GM12878 (cell line): ENCODE measurements around the gene RNLS. TPM values are rescaled to one million over a fixed set of nuclear protein-coding genes. Genes with fewer than 3 reads are reported as not detected.

Experiments used
- polyA plus RNA-seq, 11 experiments: library from polyadenylated mRNA; depleted of rRNA in 4 of 11; unstranded in 6 of 11; stranded (reverse) in 5 of 11; fragments of >200 nt; fragmentation: Nextera tagmentation in 4 of 11; fragmentation: Illumina TruSeq in 1 of 11; extraction: Ambion mirVana in 4 of 11; extraction: Trizol in 1 of 11; gene quantifications; 1 replicate in 1 of 11; 2 replicates in 10 of 11; pipeline versions ENCODE4 v1.2.1 to v1.2.3, GENCODE V29; 2011 to 2016; ENCODE audit warnings: inconsistent platforms in 2 of 11, missing spikeins in 2 of 11, low read depth in 1 of 11
- small RNA-seq: library from RNA; depleted of rRNA; stranded (forward); fragments of <200 nt; gene quantifications from one replicate; pipeline ENCODE3, GENCODE V24; 2014
- total RNA-seq, 4 experiments: library from RNA; depleted of rRNA in 3 of 4; stranded (reverse); fragments of >200 nt in 3 of 4; fragmentation: Illumina TruSeq in 1 of 4; extraction: Trizol in 1 of 4; gene quantifications; 2 replicates each; pipeline versions ENCODE4 v1.2.1 to v1.2.3, GENCODE V29; 2013 to 2021
- TF ChIP-seq, protein P1 (sequence below): fragments of 450-650 bp; IDR thresholded peaks from 2 replicates; pipeline ENCODE4 v1.6.1; 2017; ENCODE audit warnings: antibody characterized with exemption, mild to moderate bottlenecking, moderate library complexity
- TF ChIP-seq, protein P2 (sequence below): IDR thresholded peaks from 2 replicates; pipeline ENCODE4 v1.6.1; 2012; ENCODE audit warnings: low read depth, low read length, improper control_type of control experiment

The RNLS gene
- total and polyA plus RNA-seq, 10 of the 15 experiments (the other 5 are each of a cell fraction or from before 2014, with no cell fraction given): 3.4 to 6.7 (median 4.6) TPM

DNA sequence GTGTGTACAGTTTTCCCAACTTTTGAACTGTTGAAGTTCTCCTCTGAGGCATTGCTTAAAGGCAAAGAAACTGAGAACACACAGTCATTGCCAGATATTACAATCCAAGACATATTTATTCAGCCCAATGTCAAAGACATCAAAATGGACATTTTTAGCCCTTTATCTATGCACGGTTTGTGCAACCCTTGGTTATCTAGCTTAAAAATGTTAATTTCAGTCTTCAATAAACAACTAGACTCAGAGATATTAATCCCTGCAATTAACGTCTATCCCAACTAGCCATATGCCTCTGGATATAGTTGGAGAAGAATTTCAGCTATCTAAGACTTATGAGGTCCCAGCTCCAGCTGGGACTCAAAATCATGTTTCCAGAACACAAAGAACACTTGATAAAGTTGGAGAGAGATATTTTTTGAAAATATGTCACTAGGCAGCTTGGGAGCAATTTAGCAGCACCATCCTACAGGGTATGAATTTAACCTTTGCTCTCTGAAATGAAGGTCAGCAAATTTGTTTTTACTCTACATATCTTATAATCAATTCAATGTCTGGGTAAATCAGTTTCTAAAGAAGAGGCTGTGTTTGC lies 357.0 kb downstream of the RNLS start (continued):
- TF ChIP-seq, protein P1, sequence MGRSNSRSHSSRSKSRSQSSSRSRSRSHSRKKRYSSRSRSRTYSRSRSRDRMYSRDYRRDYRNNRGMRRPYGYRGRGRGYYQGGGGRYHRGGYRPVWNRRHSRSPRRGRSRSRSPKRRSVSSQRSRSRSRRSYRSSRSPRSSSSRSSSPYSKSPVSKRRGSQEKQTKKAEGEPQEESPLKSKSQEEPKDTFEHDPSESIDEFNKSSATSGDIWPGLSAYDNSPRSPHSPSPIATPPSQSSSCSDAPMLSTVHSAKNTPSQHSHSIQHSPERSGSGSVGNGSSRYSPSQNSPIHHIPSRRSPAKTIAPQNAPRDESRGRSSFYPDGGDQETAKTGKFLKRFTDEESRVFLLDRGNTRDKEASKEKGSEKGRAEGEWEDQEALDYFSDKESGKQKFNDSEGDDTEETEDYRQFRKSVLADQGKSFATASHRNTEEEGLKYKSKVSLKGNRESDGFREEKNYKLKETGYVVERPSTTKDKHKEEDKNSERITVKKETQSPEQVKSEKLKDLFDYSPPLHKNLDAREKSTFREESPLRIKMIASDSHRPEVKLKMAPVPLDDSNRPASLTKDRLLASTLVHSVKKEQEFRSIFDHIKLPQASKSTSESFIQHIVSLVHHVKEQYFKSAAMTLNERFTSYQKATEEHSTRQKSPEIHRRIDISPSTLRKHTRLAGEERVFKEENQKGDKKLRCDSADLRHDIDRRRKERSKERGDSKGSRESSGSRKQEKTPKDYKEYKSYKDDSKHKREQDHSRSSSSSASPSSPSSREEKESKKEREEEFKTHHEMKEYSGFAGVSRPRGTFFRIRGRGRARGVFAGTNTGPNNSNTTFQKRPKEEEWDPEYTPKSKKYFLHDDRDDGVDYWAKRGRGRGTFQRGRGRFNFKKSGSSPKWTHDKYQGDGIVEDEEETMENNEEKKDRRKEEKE: no peak
- TF ChIP-seq, protein P2, sequence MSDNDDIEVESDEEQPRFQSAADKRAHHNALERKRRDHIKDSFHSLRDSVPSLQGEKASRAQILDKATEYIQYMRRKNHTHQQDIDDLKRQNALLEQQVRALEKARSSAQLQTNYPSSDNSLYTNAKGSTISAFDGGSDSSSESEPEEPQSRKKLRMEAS: no peak
- TF ChIP-seq, all 136 proteins: peak for 0

Small RNAs within 50 kb of the gene (small RNA-seq; reads per million reads assigned to genes)
- gene AL353149.1: not detected
- gene RF00019: not detected

Other genes with a start within 250 kb of the RNLS start
- gene LIPJ, start 3.4 kb upstream of the RNLS start, total RNA-seq (2014; rRNA removed): 0.23 and 0.27 TPM in 2 replicates
- 0.13 and 0.28 TPM in 2 replicates for gene LIPJ, start 3.4 kb upstream of the RNLS start, total RNA-seq (2014; rRNA removed; fragmentation: Illumina TruSeq; extraction: Trizol)
- 0.11 TPM in 1 of 2 replicates, not detected in the other for gene LIPJ, start 3.4 kb upstream of the RNLS start, total RNA-seq (2021)
- gene LIPJ, start 3.4 kb upstream of the RNLS start, polyA plus RNA-seq (2011; rRNA removed): 0.08 TPM in 1 of 2 replicates, not detected in the other
- 0.03 TPM in 1 of 2 replicates, not detected in the other for gene LIPJ, start 3.4 kb upstream of the RNLS start, polyA plus RNA-seq (2014; fragmentation: Illumina TruSeq; extraction: Trizol)
- gene LIPJ, start 3.4 kb upstream of the RNLS start, polyA plus RNA-seq (2014; fragmentation: Nextera tagmentation; extraction: Ambion mirVana): not detected
- not detected in 2 replicates for gene LIPJ, start 3.4 kb upstream of the RNLS start, polyA plus RNA-seq (2014; rRNA removed)
- under 1 TPM in 1 of 2 experiments, not detected in 1; 0.08 TPM for gene LIPJ, start 3.4 kb upstream of the RNLS start, polyA plus RNA-seq (2016; fragmentation: Nextera tagmentation; extraction: Ambion mirVana)
- not detected in 2 replicates for gene LIPF, start 81.1 kb upstream of the RNLS start, total RNA-seq (2014; rRNA removed)
- not detected in 2 replicates for gene LIPF, start 81.1 kb upstream of the RNLS start, total RNA-seq (2014; rRNA removed; fragmentation: Illumina TruSeq; extraction: Trizol)
- gene LIPF, start 81.1 kb upstream of the RNLS start, total RNA-seq (2021): not detected in 2 replicates
- not detected in 2 replicates for gene LIPF, start 81.1 kb upstream of the RNLS start, polyA plus RNA-seq (2011; rRNA removed)
- gene LIPF, start 81.1 kb upstream of the RNLS start, polyA plus RNA-seq (2014; fragmentation: Illumina TruSeq; extraction: Trizol): not detected in 2 replicates
- gene LIPF, start 81.1 kb upstream of the RNLS start, polyA plus RNA-seq (2014; fragmentation: Nextera tagmentation; extraction: Ambion mirVana): not detected
- gene LIPF, start 81.1 kb upstream of the RNLS start, polyA plus RNA-seq (2014; rRNA removed): not detected in 2 replicates
- not detected for gene LIPF, start 81.1 kb upstream of the RNLS start, polyA plus RNA-seq (2016; fragmentation: Nextera tagmentation; extraction: Ambion mirVana)
- gene LIPK, start 122.9 kb upstream of the RNLS start, total RNA-seq (2014; rRNA removed): not detected in 2 replicates
- gene LIPK, start 122.9 kb upstream of the RNLS start, total RNA-seq (2014; rRNA removed; fragmentation: Illumina TruSeq; extraction: Trizol): not detected in 2 replicates
- not detected in 2 replicates for gene LIPK, start 122.9 kb upstream of the RNLS start, total RNA-seq (2021)
- not detected in 2 replicates for gene LIPK, start 122.9 kb upstream of the RNLS start, polyA plus RNA-seq (2011; rRNA removed)
- not detected in 2 replicates for gene LIPK, start 122.9 kb upstream of the RNLS start, polyA plus RNA-seq (2014; fragmentation: Illumina TruSeq; extraction: Trizol)
- gene LIPK, start 122.9 kb upstream of the RNLS start, polyA plus RNA-seq (2014; fragmentation: Nextera tagmentation; extraction: Ambion mirVana): not detected
- not detected in 2 replicates for gene LIPK, start 122.9 kb upstream of the RNLS start, polyA plus RNA-seq (2014; rRNA removed)
- not detected for gene LIPK, start 122.9 kb upstream of the RNLS start, polyA plus RNA-seq (2016; fragmentation: Nextera tagmentation; extraction: Ambion mirVana)
- 0.23 and 0.44 TPM in 2 replicates for gene LIPN, start 176.7 kb upstream of the RNLS start, total RNA-seq (2014; rRNA removed)
- not detected in 2 replicates for gene LIPN, start 176.7 kb upstream of the RNLS start, total RNA-seq (2014; rRNA removed; fragmentation: Illumina TruSeq; extraction: Trizol)
- gene LIPN, start 176.7 kb upstream of the RNLS start, total RNA-seq (2021): not detected in 2 replicates
- gene LIPN, start 176.7 kb upstream of the RNLS start, polyA plus RNA-seq (2011; rRNA removed): not detected in 2 replicates
- gene LIPN, start 176.7 kb upstream of the RNLS start, polyA plus RNA-seq (2014; fragmentation: Illumina TruSeq; extraction: Trizol): not detected in 2 replicates
- not detected for gene LIPN, start 176.7 kb upstream of the RNLS start, polyA plus RNA-seq (2014; fragmentation: Nextera tagmentation; extraction: Ambion mirVana)
- gene LIPN, start 176.7 kb upstream of the RNLS start, polyA plus RNA-seq (2014; rRNA removed): 0.06 TPM in 1 of 2 replicates, not detected in the other
- not detected for gene LIPN, start 176.7 kb upstream of the RNLS start, polyA plus RNA-seq (2016; fragmentation: Nextera tagmentation; extraction: Ambion mirVana)
- not detected in 2 replicates for gene LIPM, start 219.4 kb upstream of the RNLS start, total RNA-seq (2014; rRNA removed)
- gene LIPM, start 219.4 kb upstream of the RNLS start, total RNA-seq (2014; rRNA removed; fragmentation: Illumina TruSeq; extraction: Trizol): not detected in 2 replicates
- not detected in 2 replicates for gene LIPM, start 219.4 kb upstream of the RNLS start, total RNA-seq (2021)
- not detected in 2 replicates for gene LIPM, start 219.4 kb upstream of the RNLS start, polyA plus RNA-seq (2011; rRNA removed)
- not detected in 2 replicates for gene LIPM, start 219.4 kb upstream of the RNLS start, polyA plus RNA-seq (2014; fragmentation: Illumina TruSeq; extraction: Trizol)
- not detected for gene LIPM, start 219.4 kb upstream of the RNLS start, polyA plus RNA-seq (2014; fragmentation: Nextera tagmentation; extraction: Ambion mirVana)
- gene LIPM, start 219.4 kb upstream of the RNLS start, polyA plus RNA-seq (2014; rRNA removed): not detected in 2 replicates
- not detected for gene LIPM, start 219.4 kb upstream of the RNLS start, polyA plus RNA-seq (2016; fragmentation: Nextera tagmentation; extraction: Ambion mirVana)